T-helper 1 cell (primary cell): Measurements from ENCODE around the gene ADAMTS17.
A peak's percentile ranks its signal among the peaks of the same experiment; 100 is the strongest.

Experiments used
- DNase-seq, 5 donors: peaks; one replicate each; pipeline ENCODE4 v3.0.0-alpha.2; 2012 to 2020

ADAMTS17 gene

DNA sequence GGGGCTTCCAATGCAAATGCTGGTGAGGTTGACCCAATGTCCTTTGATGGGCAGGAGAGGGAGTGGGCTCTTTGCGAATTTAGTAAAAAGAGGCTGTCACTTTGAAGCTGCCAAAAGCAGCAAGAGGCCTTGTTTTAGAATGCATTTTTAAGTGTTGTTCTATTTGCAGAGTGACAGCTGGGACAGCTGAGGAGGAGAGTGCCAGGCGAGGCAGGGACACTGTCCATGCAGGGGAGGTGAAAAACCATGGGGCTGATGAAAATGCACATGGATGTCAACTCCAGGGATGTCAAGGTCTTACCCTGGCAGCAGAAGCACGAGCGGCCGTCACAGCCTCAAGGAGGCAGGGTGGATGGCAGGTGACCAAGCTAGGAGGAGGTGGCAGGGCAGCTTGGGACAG is 279.8 kb downstream of the ADAMTS17 start:
- DNase-seq = no peak

DNA sequence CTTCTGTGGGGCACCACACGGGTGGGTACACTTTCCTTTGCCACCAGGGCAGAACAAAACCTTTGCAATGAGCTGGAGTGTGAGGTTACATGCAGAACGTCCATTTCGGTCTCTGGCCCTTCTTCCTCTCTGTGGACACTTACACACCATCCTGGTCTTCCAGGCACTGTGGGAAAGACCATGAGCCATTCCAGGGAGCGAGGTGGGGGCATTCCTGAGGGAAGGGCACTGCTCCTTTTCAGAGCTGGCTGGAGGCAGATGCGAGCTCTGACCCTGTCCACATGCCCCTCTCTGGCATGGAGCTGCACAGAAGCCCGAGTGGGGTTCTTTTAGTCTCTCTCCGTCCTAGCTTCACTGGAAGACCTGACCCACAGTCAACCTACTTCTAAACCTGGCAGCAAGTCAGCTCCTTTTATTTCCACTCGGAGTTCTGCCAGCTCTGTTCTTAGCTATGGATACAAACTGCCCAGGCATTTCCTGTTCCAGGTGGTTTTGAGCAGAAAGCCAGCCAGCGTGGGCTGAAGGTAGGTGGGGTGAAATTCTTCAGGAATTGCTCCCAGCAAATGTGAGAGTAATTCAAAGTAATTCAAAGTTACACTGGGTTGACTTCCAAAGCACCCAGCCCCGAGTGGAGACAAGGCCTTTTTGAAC is 281.4 kb downstream of the ADAMTS17 start:
- DNase-seq = no peak

DNA sequence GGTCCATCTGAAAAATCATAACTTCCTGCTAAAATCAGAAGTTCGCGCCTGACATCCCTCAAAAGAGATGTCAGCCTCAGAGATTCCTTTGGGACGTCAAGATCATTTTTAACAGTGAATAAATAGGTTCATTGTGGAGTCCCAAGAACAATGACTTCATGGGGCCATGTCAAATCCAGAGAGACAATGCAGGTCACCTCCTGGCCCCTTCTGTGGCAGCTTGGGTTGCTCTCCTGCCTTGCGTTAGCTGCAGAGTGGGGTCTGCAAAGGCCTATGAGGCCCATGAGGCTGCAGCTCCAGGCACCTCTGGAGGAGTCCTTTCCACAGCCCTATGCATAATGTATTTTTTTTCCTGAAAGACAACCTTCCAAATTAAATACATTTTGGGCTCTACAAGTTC is 282.3 kb downstream of the ADAMTS17 start:
- no peak for DNase-seq

DNA sequence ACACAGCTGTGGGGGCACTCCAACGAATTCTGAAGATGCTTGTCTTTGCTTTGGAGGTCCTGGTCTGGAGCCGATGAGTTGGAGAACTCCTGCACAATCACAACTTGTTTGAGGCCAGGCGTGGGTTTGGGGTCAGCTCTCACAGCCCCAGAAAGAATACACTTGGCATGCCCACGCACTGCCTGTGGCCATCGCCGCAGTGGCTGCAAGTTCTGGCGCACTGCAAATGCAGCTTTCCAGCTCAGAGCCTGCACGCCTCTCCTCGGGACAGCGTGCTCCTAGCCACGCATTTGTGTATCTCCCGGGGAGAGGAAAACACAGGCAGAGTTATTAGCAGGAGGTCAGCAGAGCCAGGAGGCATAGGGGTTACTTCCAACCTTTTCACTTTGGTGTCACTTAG is 282.7 kb downstream of the ADAMTS17 start:
- DNase-seq = no peak

DNA sequence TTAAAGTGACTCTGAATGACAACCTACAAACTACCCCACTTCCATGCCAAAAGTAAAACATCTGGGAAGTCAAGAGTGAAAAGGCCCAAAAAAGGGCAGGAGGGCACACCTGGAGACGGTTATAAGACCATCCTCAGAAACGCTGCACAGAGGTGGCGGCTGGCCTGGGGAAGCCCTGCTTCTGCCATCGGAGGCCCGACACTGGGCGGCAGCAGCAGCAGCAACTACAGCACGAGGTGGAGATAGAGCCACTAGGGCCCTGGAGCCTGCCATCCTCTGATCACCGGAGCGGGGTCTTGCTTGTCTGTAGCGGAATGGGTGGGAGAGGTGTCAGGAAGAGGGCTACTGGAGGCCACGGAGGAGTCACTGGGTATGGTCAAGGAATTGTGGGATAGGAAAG is 283.3 kb downstream of the ADAMTS17 start:
- no peak for DNase-seq

DNA sequence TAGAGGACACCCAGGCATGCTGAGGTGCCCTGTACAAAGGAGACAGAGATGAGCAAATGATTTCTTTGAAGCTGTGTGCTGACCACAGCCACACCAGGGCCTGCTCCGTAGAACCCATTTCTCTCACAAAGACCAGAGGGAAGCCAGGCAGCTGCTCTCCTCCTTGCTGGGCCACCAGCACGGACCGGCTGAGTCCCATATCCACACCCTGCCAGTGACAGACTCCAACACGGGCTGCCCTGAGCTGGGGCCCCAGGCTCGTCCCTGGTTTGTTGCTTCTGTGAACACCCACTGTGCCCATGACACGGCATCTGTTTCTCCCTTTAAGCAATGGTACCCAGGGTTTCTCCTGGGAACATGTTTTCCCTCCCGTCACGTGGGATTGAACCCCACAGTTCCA is 284.5 kb downstream of the ADAMTS17 start:
- DNase-seq = no peak

DNA sequence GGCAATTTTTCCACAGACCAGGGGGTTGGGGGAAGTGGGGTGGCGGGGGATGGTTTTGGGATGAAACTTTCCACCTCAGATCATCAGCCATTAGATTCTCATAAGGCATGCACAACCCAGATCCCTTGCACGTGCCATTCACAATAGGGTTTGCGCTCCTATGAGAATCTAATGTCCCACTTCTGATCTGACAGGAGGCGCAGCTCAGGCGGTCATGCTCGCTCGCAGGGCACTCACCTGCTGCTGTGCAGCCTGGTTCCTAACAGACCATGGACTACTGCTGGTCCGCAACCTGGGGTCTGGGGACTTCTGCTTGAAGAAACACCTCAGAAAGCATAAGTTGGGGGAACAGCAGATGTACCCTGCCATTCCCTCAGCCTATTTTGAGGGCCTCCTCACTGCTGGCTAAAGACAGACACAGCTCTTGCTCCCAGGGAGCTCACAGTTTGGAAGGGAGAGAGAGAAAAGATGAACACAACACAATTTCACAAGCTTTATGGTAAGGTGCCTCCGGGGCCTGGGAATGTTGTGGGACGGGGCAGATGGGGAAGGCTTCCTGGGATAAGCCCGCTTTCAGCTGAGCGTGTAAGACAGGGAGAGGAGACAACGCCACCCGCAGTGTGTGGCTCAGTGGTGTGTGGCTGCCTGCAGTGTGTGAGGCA is 285.2 kb downstream of the ADAMTS17 start:
- no peak for DNase-seq

DNA sequence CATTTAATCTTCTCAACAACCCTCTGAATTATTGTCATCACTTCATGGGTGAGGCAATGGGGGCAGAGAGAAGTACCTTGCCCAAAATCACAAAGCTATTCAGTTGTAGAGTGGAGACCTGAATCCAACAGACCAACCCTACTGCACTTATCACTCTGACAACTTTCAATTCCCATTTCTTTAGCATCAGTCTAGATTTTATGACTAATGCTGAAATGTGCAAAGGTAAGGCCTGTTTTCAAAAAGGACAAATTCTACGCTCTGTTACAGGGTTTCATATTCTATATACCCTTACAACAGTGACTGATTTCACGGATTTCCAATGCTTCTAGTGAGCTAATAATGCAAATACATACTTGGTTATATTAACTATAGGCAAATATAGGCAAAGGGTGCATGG is 286.0 kb downstream of the ADAMTS17 start:
- no peak for DNase-seq

DNA sequence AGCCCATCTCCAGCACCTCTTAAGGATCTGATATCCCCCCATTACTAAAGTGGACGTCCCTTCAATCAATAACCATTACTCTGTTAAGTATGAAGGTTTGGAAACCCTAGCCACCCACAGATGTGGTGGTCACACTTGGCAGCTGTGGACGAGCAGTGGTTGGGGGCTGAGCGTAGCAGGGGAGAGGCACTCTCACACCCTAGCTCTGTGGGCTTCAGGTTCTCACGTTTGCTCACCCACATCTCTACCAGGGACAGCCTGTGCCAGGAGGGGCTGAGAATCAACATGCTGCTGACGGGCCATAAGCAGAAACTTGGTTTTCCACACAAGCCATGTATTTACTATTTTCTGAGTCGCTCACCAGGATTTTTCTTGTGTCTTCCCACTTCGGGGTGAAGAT is 287.2 kb downstream of the ADAMTS17 start:
- no peak for DNase-seq

DNA sequence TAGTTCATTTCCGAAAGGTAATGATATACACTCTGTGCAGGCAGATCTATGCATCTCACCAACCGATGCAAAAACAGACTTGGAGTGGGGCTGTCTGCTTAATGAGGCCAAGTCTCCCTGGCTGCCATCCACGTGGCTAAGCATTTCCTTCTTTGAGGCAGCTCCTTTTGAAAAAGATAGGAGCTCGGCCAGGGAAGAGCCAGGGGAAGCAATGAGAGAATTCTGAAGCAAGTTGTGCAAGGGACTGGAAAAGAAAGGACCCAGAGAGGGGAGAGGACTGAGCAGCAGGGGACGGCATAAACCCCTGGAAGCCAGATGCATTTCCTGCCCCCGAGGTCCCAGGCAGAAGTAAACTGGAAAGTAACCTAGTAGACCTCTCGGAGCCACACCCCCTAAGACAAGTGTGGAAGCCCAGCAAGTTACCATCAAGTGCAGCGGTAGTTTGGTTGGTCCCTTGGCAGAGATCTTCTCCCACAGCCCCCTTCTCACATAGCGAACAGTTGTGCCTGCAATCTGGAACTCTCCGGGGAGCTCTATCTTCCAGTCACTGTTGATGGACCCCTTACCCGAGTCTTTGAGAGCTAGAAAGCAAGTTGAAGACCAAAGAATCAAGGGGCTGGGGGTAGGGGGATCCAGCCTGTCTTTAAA is 288.2 kb downstream of the ADAMTS17 start:
- DNase-seq = no peak

DNA sequence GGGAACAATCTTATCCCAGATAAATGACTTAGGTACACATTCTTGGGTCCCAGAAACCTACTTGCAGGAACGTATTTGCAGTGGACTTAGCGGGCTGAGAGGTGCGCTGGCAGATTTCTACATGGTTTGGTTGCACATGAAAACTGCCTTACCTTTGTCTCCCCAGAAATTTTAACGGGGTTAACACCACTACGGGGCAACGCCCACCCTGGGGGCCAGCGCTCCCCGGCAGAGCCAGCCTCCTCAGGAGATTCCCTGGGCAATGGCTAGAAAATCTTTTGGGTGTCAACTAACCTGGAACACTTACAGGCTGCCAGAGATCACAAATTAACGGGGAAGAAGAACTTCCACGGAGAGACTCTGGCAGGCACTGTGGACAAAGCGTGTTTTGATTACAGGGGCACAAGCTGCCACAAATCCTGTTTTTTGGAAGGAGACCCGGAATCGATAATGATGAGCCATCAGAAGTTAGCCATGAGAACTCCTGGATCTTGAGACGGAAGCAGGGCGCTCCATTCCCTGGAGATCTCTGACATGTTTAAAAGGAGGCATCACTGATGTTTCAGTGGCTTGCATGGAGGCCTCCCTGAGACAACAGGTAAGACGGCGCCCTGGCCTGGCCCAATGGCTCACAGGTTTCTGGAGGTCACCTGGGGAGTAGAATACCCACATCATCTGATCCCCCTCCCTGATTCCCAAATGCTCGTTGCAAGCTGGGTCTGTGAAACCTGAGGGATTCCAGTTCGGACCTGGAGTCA is 288.9 kb downstream of the ADAMTS17 start:
- DNase-seq = no peak

DNA sequence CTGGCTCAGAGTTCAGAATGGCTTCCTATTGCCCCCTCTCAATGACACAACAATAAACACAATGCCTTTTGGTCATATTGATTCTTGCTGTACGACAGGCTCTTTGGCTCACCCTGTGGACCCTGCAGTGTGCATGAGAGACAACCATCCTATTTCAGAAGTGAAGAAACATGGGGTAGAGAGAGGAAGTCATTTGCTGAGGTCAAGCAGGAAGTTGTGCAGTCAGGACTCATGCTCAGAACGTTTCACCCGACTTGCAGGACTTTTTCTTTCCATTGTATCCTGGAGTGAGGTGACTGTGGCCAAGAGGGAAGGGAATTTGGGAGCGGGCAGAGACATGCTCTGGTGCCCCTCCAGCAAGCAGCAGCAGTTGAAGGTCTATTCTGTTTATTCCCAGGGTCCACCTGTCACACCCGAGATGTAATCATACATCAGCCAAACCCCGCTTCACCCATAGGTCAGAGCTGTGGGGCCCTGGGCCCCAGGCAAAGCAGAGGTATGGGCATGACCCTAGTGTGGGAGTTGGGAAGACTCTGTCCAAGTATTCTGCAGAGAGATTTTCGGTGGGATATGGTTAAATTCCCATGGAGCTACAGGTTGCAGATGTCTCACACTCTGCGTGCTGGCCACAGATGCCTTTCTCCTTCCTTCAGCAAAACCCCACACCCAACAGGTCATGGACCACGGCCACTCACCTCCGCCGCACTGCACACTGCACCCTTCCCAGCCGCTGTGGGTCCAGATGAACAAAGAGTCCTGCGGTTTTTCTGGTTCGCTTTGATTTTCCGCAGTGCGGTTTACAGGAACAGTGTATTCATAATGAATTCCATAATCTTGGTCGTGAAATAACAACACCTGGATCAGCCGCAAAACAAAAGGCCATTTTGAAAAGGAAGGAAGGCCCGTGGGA is 290.6 kb downstream of the ADAMTS17 start:
- no peak for DNase-seq

DNA sequence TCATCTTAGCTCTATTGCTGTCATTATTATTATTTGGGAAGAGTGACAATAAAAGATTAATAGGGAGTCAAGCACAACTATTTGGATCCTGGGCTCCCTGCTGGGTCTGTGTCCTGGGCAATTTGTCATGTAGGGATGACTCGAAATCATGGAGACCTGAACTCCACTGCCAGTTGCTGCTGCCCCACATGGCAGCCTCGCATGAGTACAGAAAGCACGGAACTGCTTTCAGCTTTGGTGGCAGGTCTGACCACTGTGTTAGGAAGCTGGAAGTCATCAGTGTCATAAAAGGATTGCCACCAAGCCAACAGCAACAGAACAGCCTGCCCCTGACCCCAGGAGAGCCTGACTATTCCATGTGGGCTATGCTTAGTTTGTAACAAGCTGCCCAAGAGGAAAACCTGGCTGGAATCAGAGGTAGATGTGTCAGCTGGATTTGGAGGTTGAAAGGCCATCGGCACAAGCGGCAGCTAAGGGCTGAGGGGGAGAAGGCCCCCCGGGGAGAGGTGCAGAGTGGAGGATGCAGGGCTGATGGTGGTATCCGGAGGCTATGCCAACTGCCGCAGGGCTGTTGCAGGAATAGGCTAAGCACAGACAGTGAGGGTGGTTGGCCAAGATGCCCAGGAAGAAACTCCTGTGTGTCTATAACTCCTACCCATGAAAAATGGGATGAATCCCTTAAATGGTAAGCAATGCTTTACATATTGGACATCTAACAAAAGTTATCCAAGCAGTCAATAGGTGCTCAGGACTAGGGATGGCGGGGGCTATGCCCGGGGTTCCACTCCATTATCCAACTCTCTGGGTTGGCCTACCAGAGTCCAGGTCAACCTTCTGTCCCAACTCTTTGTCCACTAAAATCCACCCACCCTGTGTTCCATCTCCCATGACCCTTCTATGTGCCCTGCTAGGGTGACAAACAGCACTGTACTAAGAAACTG is 291.6 kb downstream of the ADAMTS17 start:
- no peak for DNase-seq

DNA sequence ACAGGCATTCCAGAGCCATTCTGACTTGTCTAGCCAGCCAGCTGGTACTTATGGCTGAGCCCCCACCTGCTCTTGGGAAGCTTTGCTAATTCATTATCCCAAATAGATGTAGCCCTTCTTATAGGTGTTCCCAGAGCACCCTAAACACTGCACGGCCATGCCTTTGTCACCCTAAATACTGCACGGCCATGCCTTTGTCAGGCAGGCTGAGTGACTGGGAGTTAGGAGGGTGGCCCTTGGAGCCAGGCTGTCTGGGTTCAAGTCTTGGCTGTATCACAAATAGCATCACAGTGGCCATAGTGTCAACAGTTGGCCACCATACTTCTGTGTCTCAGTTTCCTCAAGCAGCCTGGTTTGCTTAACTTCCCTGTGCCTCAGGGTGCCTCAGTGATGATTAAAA is 292.3 kb downstream of the ADAMTS17 start:
- DNase-seq = no peak

DNA sequence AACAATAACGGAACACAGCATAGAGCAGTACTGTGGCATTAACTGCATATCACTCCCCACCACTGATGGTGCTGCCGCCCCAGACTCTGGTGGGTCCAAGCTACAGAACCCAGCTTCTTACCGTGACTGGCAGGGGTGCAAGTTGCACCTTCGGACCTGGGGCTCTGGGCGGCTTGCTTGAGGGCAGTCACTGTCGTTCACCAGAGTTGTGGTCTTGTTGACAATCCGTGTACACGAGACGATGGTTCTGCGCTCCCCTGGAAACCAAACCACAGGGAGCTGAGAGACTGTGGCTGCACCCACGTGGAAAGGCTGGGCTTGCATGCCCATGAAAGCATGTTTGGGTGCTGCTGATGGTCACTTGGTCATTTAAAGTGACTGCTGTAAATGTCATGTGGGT is 293.0 kb downstream of the ADAMTS17 start:
- no peak for DNase-seq

DNA sequence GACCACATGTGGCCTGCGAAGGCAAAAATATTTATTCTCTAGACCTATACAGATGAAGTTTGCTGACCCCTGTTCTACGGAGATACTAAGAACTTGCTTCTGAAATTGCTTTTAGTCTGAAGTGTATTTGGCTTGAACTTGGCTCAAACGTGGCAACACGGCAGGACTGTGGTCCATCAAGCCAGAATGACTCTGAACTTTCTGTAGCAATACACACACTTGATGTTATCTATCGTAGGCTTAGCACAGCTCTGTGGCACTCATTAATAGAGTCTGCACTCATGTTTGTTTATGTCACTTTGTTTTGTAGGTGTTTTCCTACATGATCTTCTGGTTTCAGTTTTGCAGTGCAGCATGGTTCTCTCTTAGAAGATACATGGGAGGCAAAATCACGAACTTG is 298.1 kb downstream of the ADAMTS17 start:
- peak in 1 of 5 donors; percentile 5 for DNase-seq

DNA sequence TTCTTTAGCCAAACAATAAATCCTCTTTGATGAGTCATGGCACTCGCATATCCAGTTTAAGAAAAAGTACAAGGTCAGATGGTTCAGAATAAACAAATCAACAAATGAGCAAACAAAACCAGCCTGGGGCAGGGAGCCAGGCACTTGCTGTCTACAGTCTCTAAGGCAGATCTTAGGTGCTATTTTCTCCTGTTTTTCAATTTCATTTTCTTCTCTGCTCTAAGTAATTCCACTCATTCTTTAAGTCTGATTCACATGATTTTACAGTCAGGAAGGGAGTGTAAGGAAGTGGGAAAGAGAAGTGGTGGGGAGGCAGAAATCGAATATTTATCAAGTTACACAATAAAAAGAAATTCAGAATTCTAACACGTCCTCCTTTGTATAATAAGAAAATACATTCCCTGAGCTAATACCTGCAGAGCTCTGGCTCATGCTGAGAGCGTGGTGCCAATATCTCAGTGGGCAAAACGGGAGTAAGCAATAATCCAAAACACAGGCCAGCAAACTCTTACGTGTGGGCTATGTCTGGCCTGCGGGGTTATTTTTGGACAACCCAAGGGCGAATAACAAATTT is 298.6 kb downstream of the ADAMTS17 start:
- no peak for DNase-seq

DNA sequence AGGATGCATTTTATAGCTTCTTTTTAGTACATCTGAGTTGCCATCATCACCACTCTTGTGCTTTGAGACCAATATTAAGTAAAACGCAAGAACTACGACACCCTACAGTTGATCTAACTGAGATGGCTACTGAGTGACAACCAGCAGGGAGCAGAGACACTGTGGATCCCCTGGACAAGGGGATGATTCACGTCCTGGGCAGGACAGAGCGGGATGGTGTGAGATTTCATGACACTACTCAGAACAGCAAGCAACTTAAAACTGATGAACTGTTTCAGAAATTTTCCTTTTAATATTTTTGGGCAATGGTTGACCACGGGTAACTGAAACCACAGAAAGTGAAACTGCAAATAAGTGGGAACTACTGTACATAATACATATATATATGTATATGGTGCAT is 299.2 kb downstream of the ADAMTS17 start:
- DNase-seq = no peak

DNA sequence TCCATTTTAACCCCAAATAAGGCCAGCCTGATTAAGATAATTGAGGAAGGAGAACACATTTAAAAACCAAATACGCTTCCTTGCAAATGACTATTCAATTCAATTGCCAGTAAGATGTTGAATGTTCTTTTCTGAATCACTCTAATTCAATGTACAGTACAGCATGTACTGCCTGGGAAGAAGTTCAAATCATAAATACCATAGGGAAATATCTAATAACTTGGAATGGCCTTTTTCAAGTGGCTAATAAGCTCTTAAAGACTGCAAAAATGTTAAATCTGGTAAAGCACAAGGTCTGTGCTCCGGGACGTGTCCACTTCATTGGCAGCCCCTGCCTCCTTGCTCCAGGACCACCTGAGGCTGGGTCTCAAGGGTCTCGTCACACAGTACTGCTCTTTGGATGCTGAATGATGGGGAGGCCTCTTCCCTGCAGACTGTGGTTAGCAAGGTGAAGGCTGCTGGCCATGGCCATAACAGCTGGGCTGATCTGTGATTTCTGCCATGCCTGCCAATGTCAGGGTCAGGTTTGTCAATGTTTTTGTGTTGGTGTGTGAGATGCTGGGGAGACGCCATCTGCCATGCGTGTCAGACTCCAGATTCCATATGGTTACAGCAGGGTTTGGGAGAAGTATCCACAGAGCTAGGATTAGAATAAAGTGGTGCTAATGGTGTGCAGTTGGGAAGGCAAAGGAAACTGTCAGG is 300.5 kb downstream of the ADAMTS17 start:
- no peak for DNase-seq

DNA sequence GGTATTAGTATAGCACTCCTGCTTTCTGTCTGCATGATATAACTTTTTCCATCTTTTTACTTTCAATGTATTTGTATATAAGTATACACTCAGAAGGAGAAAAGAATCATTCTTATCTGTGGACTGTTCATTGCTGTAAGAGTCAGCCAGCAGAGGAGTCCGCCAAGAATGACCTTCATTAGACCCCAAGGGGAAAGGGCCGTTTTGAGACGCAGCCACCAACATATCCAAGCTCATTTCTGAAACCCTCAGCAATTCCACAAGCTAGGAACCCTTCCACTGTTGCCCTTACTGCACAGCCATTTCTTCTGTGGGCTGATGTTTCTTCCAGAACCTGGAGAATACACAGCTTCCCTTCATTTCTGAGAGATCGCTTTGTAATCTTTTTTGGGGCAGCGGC is 301.8 kb downstream of the ADAMTS17 start:
- DNase-seq = no peak
